ENCODE results near the gene PTPN4. TPM values are rescaled to one million over a fixed set of nuclear protein-coding genes. Genes with fewer than 3 reads are reported as not detected.

PTPN4 gene
- total RNA-seq, 2 experiments from 2014 or later = 49.3 to 50.6 TPM

- no peak for TF ChIP-seq EZH2phosphoT487 (IDR thresholded peaks at IDR 0.05; ENCODE audit: borderline replicate concordance, low read depth, low read length)
- TF ChIP-seq, protein P1, sequence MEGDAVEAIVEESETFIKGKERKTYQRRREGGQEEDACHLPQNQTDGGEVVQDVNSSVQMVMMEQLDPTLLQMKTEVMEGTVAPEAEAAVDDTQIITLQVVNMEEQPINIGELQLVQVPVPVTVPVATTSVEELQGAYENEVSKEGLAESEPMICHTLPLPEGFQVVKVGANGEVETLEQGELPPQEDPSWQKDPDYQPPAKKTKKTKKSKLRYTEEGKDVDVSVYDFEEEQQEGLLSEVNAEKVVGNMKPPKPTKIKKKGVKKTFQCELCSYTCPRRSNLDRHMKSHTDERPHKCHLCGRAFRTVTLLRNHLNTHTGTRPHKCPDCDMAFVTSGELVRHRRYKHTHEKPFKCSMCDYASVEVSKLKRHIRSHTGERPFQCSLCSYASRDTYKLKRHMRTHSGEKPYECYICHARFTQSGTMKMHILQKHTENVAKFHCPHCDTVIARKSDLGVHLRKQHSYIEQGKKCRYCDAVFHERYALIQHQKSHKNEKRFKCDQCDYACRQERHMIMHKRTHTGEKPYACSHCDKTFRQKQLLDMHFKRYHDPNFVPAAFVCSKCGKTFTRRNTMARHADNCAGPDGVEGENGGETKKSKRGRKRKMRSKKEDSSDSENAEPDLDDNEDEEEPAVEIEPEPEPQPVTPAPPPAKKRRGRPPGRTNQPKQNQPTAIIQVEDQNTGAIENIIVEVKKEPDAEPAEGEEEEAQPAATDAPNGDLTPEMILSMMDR (conservative IDR thresholded peaks at IDR 0.05; ENCODE audit: low read length) = no peak
- Histone ChIP-seq H3K36me3 (ENCODE audit: insufficient read depth, low read length) (no peaks in the 10 kb centered on the region), H3K27ac (ENCODE audit: low read depth, low read length, poor library complexity, severe bottlenecking) (no peak overlapping the region), H3K4me1 (ENCODE audit: insufficient read depth, low read length, poor library complexity, severe bottlenecking) (no peaks in the 10 kb centered on the region), H4K20me1 (ENCODE audit: insufficient read depth, low read length) (no peaks in the 10 kb centered on the region), H2AFZ (ENCODE audit: low read length) (no peak overlapping the region), H3K79me2 (ENCODE audit: insufficient read depth, low read depth, low read length) (no peaks in the 10 kb centered on the region), H3K4me3 (ENCODE audit: low read depth, low read length, poor library complexity, severe bottlenecking) (no peak overlapping the region), H3K4me2 (ENCODE audit: low read length) (no peak overlapping the region), H3K9me3 (ENCODE audit: low read length) (peaks cover 14% of the 10 kb centered on the region), H3K9me2 (ENCODE audit: insufficient read depth, low read length) (no peaks in the 10 kb centered on the region)
- ChIA-PET CTCF (ENCODE audit: unreplicated experiment) (no interaction called here), POLR2A (interaction anchor here (0.6 to 1.1 kb wide), 2 partner anchors 16 to 34 kb away, joined by 3 read pairs; no protein-coding TSS in a partner anchor)
- intact Hi-C loops (cut with micrococcal nuclease; ENCODE audit: unreplicated experiment) = no loop called here
- DNase-seq (ENCODE audit: low spot score) = no peak
- BruUV-seq (replicated peaks) = no TSS peak
These were observed 96.8 kb downstream of the PTPN4 start for GRCh38 chr2:119856469-119856901.

DNA sequence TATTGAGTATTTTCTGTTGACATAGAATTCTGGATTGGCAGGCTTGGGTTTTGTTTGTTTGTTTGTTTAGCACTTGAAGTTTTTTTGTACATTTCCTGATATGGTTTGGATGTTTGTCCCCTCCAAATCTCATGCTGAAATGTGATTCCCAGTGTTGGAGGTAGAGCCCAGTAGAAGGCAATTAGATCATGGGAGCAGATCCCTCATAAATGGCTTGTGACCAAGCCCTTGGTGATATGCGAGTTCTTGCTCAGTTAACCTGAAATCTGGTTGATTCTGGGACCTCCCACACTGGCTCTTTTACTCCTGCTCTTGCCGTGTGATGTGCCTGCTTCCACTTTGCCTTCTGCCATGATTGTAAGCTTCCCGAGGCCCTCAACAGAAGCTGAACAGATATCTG is 98.0 kb downstream of the PTPN4 start:
- Histone ChIP-seq H3K9me2 (ENCODE audit: insufficient read depth, low read length) (no peaks in the 10 kb centered on the region), H3K79me2 (ENCODE audit: insufficient read depth, low read depth, low read length) (no peaks in the 10 kb centered on the region), H3K4me2 (ENCODE audit: low read length) (no peak overlapping the region), H4K20me1 (ENCODE audit: insufficient read depth, low read length) (no peaks in the 10 kb centered on the region), H3K9me3 (ENCODE audit: low read length) (peaks cover 3% of the 10 kb centered on the region; the same call in 1 of the 2 replicates), H2AFZ (ENCODE audit: low read length) (no peak overlapping the region), H3K36me3 (ENCODE audit: insufficient read depth, low read length) (no peaks in the 10 kb centered on the region), H3K27ac (ENCODE audit: low read depth, low read length, poor library complexity, severe bottlenecking) (no peak overlapping the region), H3K4me1 (ENCODE audit: insufficient read depth, low read length, poor library complexity, severe bottlenecking) (no peaks in the 10 kb centered on the region), H3K4me3 (ENCODE audit: low read depth, low read length, poor library complexity, severe bottlenecking) (no peak overlapping the region)
- no TSS peak for BruUV-seq (replicated peaks)
- intact Hi-C loops (cut with micrococcal nuclease; ENCODE audit: unreplicated experiment) = no loop called here
- ChIA-PET POLR2A (no interaction called here), CTCF (ENCODE audit: unreplicated experiment) (no interaction called here)
- no peak for DNase-seq (ENCODE audit: low spot score)
- TF ChIP-seq EZH2phosphoT487 (IDR thresholded peaks at IDR 0.05; ENCODE audit: borderline replicate concordance, low read depth, low read length) = no peak
- TF ChIP-seq, protein P1 (conservative IDR thresholded peaks at IDR 0.05; ENCODE audit: low read length) = no peak

DNA sequence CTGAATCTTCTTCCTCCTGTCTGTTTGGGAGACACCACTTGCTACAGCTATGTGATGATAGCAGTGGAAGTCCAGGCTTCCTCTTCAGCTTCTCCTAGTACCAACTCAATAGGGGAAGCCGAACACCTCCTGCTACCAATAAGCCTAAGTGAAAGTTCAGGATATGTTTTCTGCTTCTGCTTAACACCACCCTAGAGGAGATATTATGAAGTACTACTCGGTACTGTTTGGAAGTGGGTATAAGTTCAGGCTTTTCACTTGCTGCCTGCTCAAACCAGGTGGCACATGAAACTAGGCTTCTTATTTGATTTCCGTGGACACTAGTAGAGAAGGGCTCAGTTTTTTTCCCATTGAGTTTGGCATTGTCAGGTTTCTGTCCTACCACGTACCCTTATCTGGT is 99.8 kb downstream of the PTPN4 start:
- no peak for DNase-seq (ENCODE audit: low spot score)
- H3K79me2 ChIP-seq (ENCODE audit: insufficient read depth, low read depth, low read length) = no peaks in the 10 kb centered on the region
- H3K9me2 ChIP-seq (ENCODE audit: insufficient read depth, low read length) = no peaks in the 10 kb centered on the region
- no peak overlapping the region for H3K4me3 ChIP-seq (ENCODE audit: low read depth, low read length, poor library complexity, severe bottlenecking)
- H3K27ac ChIP-seq (ENCODE audit: low read depth, low read length, poor library complexity, severe bottlenecking) = no peak overlapping the region
- H2AFZ ChIP-seq (ENCODE audit: low read length) = no peak overlapping the region
- H3K4me1 ChIP-seq (ENCODE audit: insufficient read depth, low read length, poor library complexity, severe bottlenecking) = no peaks in the 10 kb centered on the region
- CTCF ChIA-PET (ENCODE audit: unreplicated experiment) = no interaction called here
- H4K20me1 ChIP-seq (ENCODE audit: insufficient read depth, low read length) = no peaks in the 10 kb centered on the region
- TF ChIP-seq, protein P1 (conservative IDR thresholded peaks at IDR 0.05; ENCODE audit: low read length) = no peak
- TF ChIP-seq EZH2phosphoT487 (IDR thresholded peaks at IDR 0.05; ENCODE audit: borderline replicate concordance, low read depth, low read length) = no peak
- POLR2A ChIA-PET = interaction anchor here (1.4 kb wide), 1 partner anchor 11 kb away, joined by 4 read pairs; no protein-coding TSS in a partner anchor
- intact Hi-C loops (cut with micrococcal nuclease; ENCODE audit: unreplicated experiment) = no loop called here
- no peak overlapping the region for H3K4me2 ChIP-seq (ENCODE audit: low read length)
- no peaks in the 10 kb centered on the region for H3K9me3 ChIP-seq (ENCODE audit: low read length)
- no TSS peak for BruUV-seq (replicated peaks)
- H3K36me3 ChIP-seq (ENCODE audit: insufficient read depth, low read length) = no peaks in the 10 kb centered on the region

All from OCI-LY7 (cell line).